Caco-2 (cell line): ENCODE measurements around the gene PSMC5. TPM values are rescaled to one million over a fixed set of nuclear protein-coding genes. Genes with fewer than 3 reads are reported as not detected.

Source experiments
- BruUV-seq: library from RNA; stranded (reverse); fragments of 400-500 nt; replicated peaks from 2 replicates; lab custom pipeline; 2021; lab: Mats Ljungman, UMichigan
- CTCF ChIA-PET: fragments of 300-600 bp; sonication (Branson Sonifier 250); formaldehyde crosslinking; loops from one replicate; lab custom pipeline; 2022; ENCODE audit warnings: antibody characterized with exemption; lab: Charles Lee
- POLR2A ChIA-PET: fragments of 300-600 bp; sonication (Branson Sonifier 250); formaldehyde crosslinking; loops from one replicate; lab custom pipeline; 2022; ENCODE audit warnings: antibody characterized with exemption; lab: Charles Lee
- DNase-seq, 2 experiments: peaks; one replicate each; pipeline versions ENCODE4 v3.0.0 to v3.0.0-alpha.2; 2020 to 2022
- H3K27me3 ChIP-seq: replicated peaks from 2 replicates; pipeline ENCODE4 v1.6.0; 2011; ENCODE audit warnings: low read length; ENCODE audit not compliant: control insufficient read depth, insufficient read depth
- H3K36me3 ChIP-seq: 2 replicates; pipeline ENCODE4 v1.5.1; 2011; ENCODE audit warnings: low read length; ENCODE audit not compliant: control insufficient read depth, insufficient read depth
- H3K4me1 ChIP-seq: fragments of 250-450 bp; sonication (Bioruptor Pico); 2 replicates; pipeline ENCODE4 v1.5.1; 2020; ENCODE audit warnings: mild to moderate bottlenecking
- H3K4me3 ChIP-seq: 2 replicates; pipeline ENCODE4 v1.5.1; 2011; ENCODE audit warnings: low read depth, mild to moderate bottlenecking, control low read depth, low read length
- H3K9me3 ChIP-seq: fragments of 250-450 bp; sonication (Bioruptor Pico); 2 replicates; pipeline ENCODE4 v1.5.1; 2020; ENCODE audit warnings: mild to moderate bottlenecking, moderate library complexity
- H3K27ac Mint-ChIP-seq: one replicate; pipeline ENCODE4 v1.8.0; 2022; ENCODE audit warnings: mixed read lengths; ENCODE audit not compliant: unreplicated experiment
- H3K27me3 Mint-ChIP-seq: one replicate; pipeline ENCODE4 v1.8.0; 2022; ENCODE audit warnings: mixed read lengths; ENCODE audit not compliant: insufficient read depth, unreplicated experiment
- H3K36me3 Mint-ChIP-seq: one replicate; pipeline ENCODE4 v1.8.0; 2022; ENCODE audit warnings: mild to moderate bottlenecking, mixed read lengths; ENCODE audit not compliant: insufficient read depth, unreplicated experiment
- H3K4me1 Mint-ChIP-seq: one replicate; pipeline ENCODE4 v1.8.0; 2022; ENCODE audit warnings: low read depth, mixed read lengths; ENCODE audit not compliant: unreplicated experiment
- H3K4me3 Mint-ChIP-seq: one replicate; pipeline ENCODE4 v1.8.0; 2022; ENCODE audit warnings: mild to moderate bottlenecking, moderate library complexity, mixed read lengths; ENCODE audit not compliant: unreplicated experiment
- H3K9me3 Mint-ChIP-seq: one replicate; pipeline ENCODE4 v1.8.0; 2022; ENCODE audit warnings: mixed read lengths; ENCODE audit not compliant: unreplicated experiment
- intact Hi-C: fragments of 100-400 bp; cut with micrococcal nuclease; formaldehyde crosslinking; loops from one replicate; pipeline ENCODE4 v1.10.0; 2022; ENCODE audit not compliant: unreplicated experiment
- total RNA-seq: library from RNA; stranded (reverse); gene quantifications from 2 replicates; pipeline ENCODE4 v1.2.3, GENCODE V29; 2022
- TF ChIP-seq, protein P1 (sequence below), 2 experiments: fragments of 200-600 bp in 1 of 2; IDR thresholded peaks; 1 replicate in 1 of 2; 2 replicates in 1 of 2; pipeline versions ENCODE4 v1.5.1 to v1.8.0; 2011 to 2022; ENCODE audit warnings: antibody characterized with exemption in 1 of 2, control low read depth in 1 of 2, inconsistent platforms in 1 of 2, low read depth in 1 of 2, low read length in 1 of 2, mild to moderate bottlenecking in 1 of 2, moderate library complexity in 1 of 2; ENCODE audit not compliant: insufficient read depth in 1 of 2, severe bottlenecking in 1 of 2, unreplicated experiment in 1 of 2

Gene PSMC5
- total RNA-seq, 1 experiment from 2014 or later, result 197 TPM

GRCh38 chr17:63819585-63820537 lies 7.4 kb upstream of the PSMC5 start:
- CTCF ChIA-PET, result no interaction called here
- peak overlapping the region; percentile 80 for H3K27ac Mint-ChIP-seq

GRCh38 chr17:63820963-63821561 lies 6.2 kb upstream of the PSMC5 start:
- Histone ChIP-seq H3K9me3 (no peaks in the 10 kb centered on the region), H3K4me1 (peaks cover 21% of the 10 kb centered on the region), H3K4me3 (no peak overlapping the region), H3K36me3 (peaks cover 9% of the 10 kb centered on the region), H3K27me3 (no peaks in the 10 kb centered on the region)
- ChIA-PET CTCF (no interaction called here), POLR2A (no interaction called here)
- no peak overlapping the region for H3K4me3 Mint-ChIP-seq
- H3K4me1 Mint-ChIP-seq, result peaks cover 20% of the 10 kb centered on the region
- peak overlapping the region; percentile 55 for H3K27ac Mint-ChIP-seq
- intact Hi-C loops, result loop anchor here (10.0 kb wide), 1 partner anchor 126 kb away; no protein-coding TSS in a partner anchor
- DNase-seq, result no peak
- TSS peak; percentile 7 for BruUV-seq
- H3K9me3 Mint-ChIP-seq, result no peaks in the 10 kb centered on the region
- H3K36me3 Mint-ChIP-seq, result peaks cover 100% of the 10 kb centered on the region
- TF ChIP-seq, protein P1, sequence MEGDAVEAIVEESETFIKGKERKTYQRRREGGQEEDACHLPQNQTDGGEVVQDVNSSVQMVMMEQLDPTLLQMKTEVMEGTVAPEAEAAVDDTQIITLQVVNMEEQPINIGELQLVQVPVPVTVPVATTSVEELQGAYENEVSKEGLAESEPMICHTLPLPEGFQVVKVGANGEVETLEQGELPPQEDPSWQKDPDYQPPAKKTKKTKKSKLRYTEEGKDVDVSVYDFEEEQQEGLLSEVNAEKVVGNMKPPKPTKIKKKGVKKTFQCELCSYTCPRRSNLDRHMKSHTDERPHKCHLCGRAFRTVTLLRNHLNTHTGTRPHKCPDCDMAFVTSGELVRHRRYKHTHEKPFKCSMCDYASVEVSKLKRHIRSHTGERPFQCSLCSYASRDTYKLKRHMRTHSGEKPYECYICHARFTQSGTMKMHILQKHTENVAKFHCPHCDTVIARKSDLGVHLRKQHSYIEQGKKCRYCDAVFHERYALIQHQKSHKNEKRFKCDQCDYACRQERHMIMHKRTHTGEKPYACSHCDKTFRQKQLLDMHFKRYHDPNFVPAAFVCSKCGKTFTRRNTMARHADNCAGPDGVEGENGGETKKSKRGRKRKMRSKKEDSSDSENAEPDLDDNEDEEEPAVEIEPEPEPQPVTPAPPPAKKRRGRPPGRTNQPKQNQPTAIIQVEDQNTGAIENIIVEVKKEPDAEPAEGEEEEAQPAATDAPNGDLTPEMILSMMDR (IDR thresholded peaks at IDR 0.05; ENCODE audit: insufficient read depth in 1 of 2, low read depth in 1 of 2, low read length in 1 of 2, severe bottlenecking in 1 of 2, unreplicated experiment in 1 of 2), result no peak
- H3K27me3 Mint-ChIP-seq, result no peaks in the 10 kb centered on the region

More at GRCh38 chr17:63819585-63820537, 7.4 kb upstream of the PSMC5 start:
- peaks cover 9% of the 10 kb centered on the region for H3K36me3 ChIP-seq
- peak overlapping the region; percentile 16 for H3K4me3 Mint-ChIP-seq
- H3K4me1 Mint-ChIP-seq, result peaks cover 20% of the 10 kb centered on the region
- H3K36me3 Mint-ChIP-seq, result peaks cover 100% of the 10 kb centered on the region
- H3K27me3 Mint-ChIP-seq, result no peaks in the 10 kb centered on the region
- H3K4me3 ChIP-seq, result no peak overlapping the region
- no peaks in the 10 kb centered on the region for H3K9me3 Mint-ChIP-seq
- intact Hi-C loops, result loop anchor here (10.0 kb wide), 1 partner anchor 125 kb away; no protein-coding TSS in a partner anchor
- POLR2A ChIA-PET, result no interaction called here
- TSS peak; percentile 68 for BruUV-seq
- peaks cover 15% of the 10 kb centered on the region for H3K4me1 ChIP-seq
- TF ChIP-seq, protein P1 (IDR thresholded peaks at IDR 0.05; ENCODE audit: insufficient read depth in 1 of 2, low read depth in 1 of 2, low read length in 1 of 2, severe bottlenecking in 1 of 2, unreplicated experiment in 1 of 2), result no peak
- DNase-seq, result no peak
- no peaks in the 10 kb centered on the region for H3K9me3 ChIP-seq
- no peaks in the 10 kb centered on the region for H3K27me3 ChIP-seq

- Histone ChIP-seq H3K36me3 (peaks cover 9% of the 10 kb centered on the region), H3K4me3 (no peak overlapping the region), H3K4me1 (peaks cover 22% of the 10 kb centered on the region), H3K27me3 (no peaks in the 10 kb centered on the region), H3K9me3 (no peaks in the 10 kb centered on the region)
- TF ChIP-seq, protein P1 (IDR thresholded peaks at IDR 0.05; ENCODE audit: insufficient read depth in 1 of 2, low read depth in 1 of 2, low read length in 1 of 2, severe bottlenecking in 1 of 2, unreplicated experiment in 1 of 2), result no peak
- Mint-ChIP-seq H3K9me3 (no peaks in the 10 kb centered on the region), H3K27ac (peak overlapping the region; percentile 55), H3K36me3 (peaks cover 100% of the 10 kb centered on the region), H3K4me3 (no peak overlapping the region), H3K27me3 (no peaks in the 10 kb centered on the region), H3K4me1 (peaks cover 20% of the 10 kb centered on the region)
- no peak for DNase-seq
- ChIA-PET POLR2A (interaction anchor here (0.5 kb wide), 1 partner anchor 79 kb away, joined by 7 read pairs; no protein-coding TSS in a partner anchor), CTCF (no interaction called here)
- intact Hi-C loops, result loop anchor here (10.0 kb wide), 1 partner anchor 127 kb away; no protein-coding TSS in a partner anchor
- BruUV-seq, result no TSS peak
Measured at GRCh38 chr17:63821804-63822203, 5.4 kb upstream of the PSMC5 start.
